ENCODE data around the gene ALG14. TPM values are rescaled to one million over a fixed set of nuclear protein-coding genes. Genes with fewer than 3 reads are reported as not detected.
"Not testable (repeated sequence)": the region's sequence is repeated elsewhere in the genome, so short reads cannot be mapped to it uniquely, and the experiment has no call there.

Gene ALG14
- total RNA-seq, 2 experiments from 2014 or later = 2.4 to 2.7 TPM

- Mint-ChIP-seq H3K36me3 (ENCODE audit: low read depth) (no peaks in the 10 kb centered on the region), H3K4me3 (no peak overlapping the region), H3K27ac (no peak overlapping the region), H3K9me3 (peaks cover 3% of the 10 kb centered on the region), H3K27me3 (no peaks in the 10 kb centered on the region), H3K4me1 (no peaks in the 10 kb centered on the region)
- no peak for DNase-seq
- ChIA-PET POLR2A (no interaction called here), CTCF (no interaction called here)
Observed at GRCh38 chr1:95028954-95029353, 43.8 kb downstream of the ALG14 start.

- Mint-ChIP-seq H3K36me3 (ENCODE audit: low read depth) (no peaks in the 10 kb centered on the region), H3K27me3 (no peaks in the 10 kb centered on the region), H3K9me3 (peaks cover 3% of the 10 kb centered on the region), H3K4me3 (no peak overlapping the region), H3K27ac (no peak overlapping the region), H3K4me1 (no peaks in the 10 kb centered on the region)
- ChIA-PET POLR2A (no interaction called here), CTCF (no interaction called here)
- DNase-seq = no peak
Observed at GRCh38 chr1:95027046-95027445, 45.7 kb downstream of the ALG14 start.

DNA sequence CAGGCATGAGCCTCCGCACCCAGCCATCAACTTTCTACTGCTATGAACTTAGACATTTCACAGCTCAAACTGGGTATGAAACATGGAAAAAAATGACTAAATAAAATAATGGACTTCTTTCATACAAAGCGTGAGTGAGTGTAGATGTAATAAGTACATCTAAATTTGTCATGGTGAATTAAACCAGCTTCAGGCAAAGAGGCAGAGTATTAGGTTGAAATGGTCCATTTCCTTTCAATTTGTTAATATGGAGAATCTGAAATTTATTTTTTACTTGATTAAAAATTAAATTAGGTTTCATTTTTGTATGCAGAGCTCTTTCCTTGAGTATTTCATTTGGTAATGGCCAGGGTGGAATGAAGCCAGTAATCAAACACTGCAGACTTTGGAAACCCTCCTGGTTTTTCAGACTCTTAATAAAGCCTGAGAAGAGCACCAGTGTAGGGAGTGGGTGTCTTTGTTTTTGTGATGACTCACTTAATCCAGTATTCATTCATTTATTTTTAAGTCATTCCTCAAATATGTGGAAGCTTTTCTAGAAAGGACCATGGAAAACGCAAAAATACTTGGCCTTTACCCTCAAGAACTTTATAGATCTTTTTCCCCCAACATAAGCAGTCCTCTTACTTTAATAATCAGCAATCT, 49.2 kb downstream of the ALG14 start:
- Mint-ChIP-seq H3K36me3 (ENCODE audit: low read depth) (no peaks in the 10 kb centered on the region), H3K4me3 (no peak overlapping the region), H3K4me1 (no peaks in the 10 kb centered on the region), H3K27ac (no peak overlapping the region), H3K27me3 (no peaks in the 10 kb centered on the region), H3K9me3 (no peaks in the 10 kb centered on the region)
- POLR2A ChIA-PET = no interaction called here
- DNase-seq = no peak
- CTCF ChIA-PET = interaction anchor here (1.0 kb wide), 1 partner anchor 169 kb away, joined by 4 read pairs; no protein-coding TSS in a partner anchor

DNA sequence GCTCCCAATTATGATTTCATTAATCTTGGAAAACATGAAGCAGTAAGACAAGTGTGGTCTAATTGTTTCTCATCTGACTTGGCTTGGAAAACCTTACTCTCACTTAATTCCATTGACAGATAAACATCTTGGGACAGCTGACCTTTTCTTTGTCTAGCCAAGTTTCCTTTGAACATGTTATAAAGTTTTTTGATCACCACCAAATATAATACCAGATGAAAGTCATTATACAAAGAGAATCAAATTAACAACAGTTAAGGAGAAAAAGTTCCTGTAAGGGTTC, 50.2 kb downstream of the ALG14 start:
- POLR2A ChIA-PET = no interaction called here
- Mint-ChIP-seq H3K4me3 (no peak overlapping the region), H3K36me3 (ENCODE audit: low read depth) (no peaks in the 10 kb centered on the region), H3K9me3 (no peaks in the 10 kb centered on the region), H3K27ac (no peak overlapping the region), H3K27me3 (no peaks in the 10 kb centered on the region), H3K4me1 (no peaks in the 10 kb centered on the region)
- DNase-seq = no peak
- CTCF ChIA-PET = interaction anchor here (0.6 kb wide), 1 partner anchor 168 kb away, joined by 3 read pairs; no protein-coding TSS in a partner anchor

DNA sequence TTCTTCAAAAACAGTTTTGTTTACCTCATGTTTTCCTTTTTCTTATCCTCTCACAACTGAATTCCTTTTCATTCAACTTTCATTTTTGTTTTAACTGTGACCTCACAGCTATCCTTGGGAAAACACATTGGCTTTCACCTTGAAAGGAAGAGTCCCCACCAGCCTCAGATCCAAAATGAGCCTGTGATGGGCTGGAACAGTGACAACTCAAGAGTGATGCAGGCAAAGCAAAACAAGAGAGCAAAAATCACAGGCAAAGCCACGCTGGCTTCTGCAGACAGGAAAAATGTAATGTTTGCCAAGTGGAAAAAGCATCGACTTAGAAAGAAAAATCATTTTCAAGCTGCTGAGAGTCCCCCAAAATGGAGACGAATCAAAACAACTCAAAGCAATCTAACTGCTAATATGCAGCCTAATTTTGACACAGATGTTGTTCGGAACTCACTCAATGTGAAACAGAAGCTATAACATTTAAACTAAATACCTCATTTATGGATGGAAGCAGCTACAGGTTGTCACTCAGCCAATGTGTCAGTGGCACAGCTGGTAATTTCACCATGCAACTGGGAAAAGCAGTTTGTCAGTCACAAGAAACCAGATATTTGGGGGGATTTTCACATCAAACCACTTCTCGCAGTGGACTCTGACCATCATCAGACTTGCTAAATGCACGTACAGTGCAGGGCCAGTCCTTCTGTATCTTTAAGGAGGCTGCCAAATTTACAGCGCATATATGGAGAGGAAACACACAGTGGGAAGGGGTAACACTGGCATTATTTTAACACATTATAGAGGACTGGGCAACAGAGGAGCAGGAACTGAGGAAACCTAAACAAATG, 50.7 kb downstream of the ALG14 start:
- CTCF ChIA-PET = interaction anchor here (0.6 kb wide), 1 partner anchor 167 kb away, joined by 3 read pairs; no protein-coding TSS in a partner anchor
- POLR2A ChIA-PET = no interaction called here
- no peaks in the 10 kb centered on the region for H3K4me1 Mint-ChIP-seq
- H3K4me3 Mint-ChIP-seq = no peak overlapping the region
- no peaks in the 10 kb centered on the region for H3K36me3 Mint-ChIP-seq (ENCODE audit: low read depth)
- H3K27ac Mint-ChIP-seq = no peak overlapping the region
- no peaks in the 10 kb centered on the region for H3K27me3 Mint-ChIP-seq
- no peaks in the 10 kb centered on the region for H3K9me3 Mint-ChIP-seq
- DNase-seq = no peak

- Mint-ChIP-seq H3K4me1 (no peaks in the 10 kb centered on the region), H3K36me3 (ENCODE audit: low read depth) (no peaks in the 10 kb centered on the region), H3K27me3 (no peaks in the 10 kb centered on the region), H3K4me3 (no peak overlapping the region), H3K27ac (no peak overlapping the region), H3K9me3 (no peaks in the 10 kb centered on the region)
- CTCF ChIA-PET = no interaction called here
- POLR2A ChIA-PET = no interaction called here
- no peak for DNase-seq
Observed at GRCh38 chr1:95021119-95021518, 51.6 kb downstream of the ALG14 start.

DNA sequence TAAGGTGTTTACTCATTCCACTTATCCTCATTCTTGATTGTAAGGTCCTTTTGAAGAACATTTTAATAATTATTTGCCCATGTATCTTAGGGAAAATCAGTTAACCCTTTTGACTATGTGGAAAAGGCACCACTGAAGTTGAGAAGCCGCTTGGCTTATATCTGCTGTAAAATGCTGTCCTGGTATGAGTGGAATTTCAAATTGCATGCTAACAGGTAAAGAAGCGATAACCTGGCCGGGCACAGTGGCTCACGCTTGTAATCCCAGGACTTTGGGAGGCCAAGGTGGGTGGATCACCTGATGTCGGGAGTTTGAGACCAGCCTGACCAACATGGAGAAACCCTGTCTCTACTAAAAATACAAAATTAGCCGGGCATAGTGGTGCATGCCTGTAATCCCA, 53.3 kb downstream of the ALG14 start:
- H3K36me3 Mint-ChIP-seq (ENCODE audit: low read depth); DNase-seq; H3K27me3 Mint-ChIP-seq; H3K4me1 Mint-ChIP-seq; H3K27ac Mint-ChIP-seq; H3K9me3 Mint-ChIP-seq; CTCF ChIA-PET; H3K4me3 Mint-ChIP-seq; POLR2A ChIA-PET: not testable (repeated sequence)

DNA sequence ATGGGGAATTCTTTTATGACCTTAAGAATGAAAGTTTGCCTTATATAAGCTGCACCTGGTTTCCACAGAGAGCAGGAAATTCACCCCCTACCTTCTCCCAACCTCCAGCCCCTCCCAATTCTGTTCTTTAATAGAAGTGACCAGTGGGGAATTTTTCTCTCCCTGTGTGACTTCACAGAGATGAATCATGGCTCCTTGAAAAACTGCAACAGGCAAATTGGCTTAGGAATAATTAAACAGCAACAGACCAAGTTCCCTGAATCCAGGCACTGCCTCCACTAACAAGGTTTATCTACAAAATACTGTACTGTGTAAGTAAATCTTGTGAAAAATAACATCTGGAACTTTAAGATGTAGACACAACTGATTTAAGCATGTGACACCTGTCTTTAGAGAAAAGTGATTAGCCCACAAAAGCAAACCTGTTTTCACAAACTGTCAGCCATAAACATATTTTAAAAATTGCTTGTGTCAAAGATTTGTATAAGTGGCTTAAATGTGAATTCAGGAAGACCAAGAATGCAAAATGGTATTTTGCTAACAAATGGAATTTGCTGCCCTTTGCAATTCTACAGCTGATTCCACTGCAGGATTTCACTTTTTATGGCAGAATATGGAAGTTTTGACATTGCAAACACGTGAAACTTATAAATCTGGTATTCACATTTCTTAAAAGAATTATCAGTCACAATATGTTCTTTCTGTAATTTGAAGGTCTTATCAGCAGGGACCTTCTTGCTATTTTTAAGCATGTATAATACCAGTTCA, 54.0 kb downstream of the ALG14 start:
- no peaks in the 10 kb centered on the region for H3K27me3 Mint-ChIP-seq
- ChIA-PET CTCF (no interaction called here), POLR2A (no interaction called here)
- DNase-seq = no peak
- H3K27ac Mint-ChIP-seq = no peak overlapping the region
- no peaks in the 10 kb centered on the region for H3K9me3 Mint-ChIP-seq
- H3K36me3 Mint-ChIP-seq (ENCODE audit: low read depth) = no peaks in the 10 kb centered on the region
- no peaks in the 10 kb centered on the region for H3K4me1 Mint-ChIP-seq
- no peak overlapping the region for H3K4me3 Mint-ChIP-seq

DNA sequence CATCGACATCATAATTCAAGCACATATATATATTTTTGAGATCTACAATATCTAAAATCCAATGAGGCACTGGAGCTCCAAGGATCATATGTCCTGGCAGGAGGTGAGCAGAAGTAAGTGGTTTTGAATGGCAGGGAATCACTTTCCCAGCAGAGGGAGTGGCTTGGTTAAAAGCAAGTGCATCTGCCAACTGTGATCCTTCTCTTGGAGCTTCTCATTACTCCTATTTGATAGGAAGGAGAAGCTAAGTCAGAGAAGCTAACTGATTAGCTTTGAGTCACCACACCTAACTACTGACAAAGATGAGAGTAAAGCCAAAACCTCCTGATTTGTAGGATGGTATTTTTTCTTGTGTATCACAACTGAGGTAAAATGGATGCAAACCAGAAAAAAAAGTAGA, 55.0 kb downstream of the ALG14 start:
- no peak overlapping the region for H3K27ac Mint-ChIP-seq
- CTCF ChIA-PET = no interaction called here
- DNase-seq = no peak
- H3K4me1 Mint-ChIP-seq = no peaks in the 10 kb centered on the region
- H3K4me3 Mint-ChIP-seq = no peak overlapping the region
- no peaks in the 10 kb centered on the region for H3K27me3 Mint-ChIP-seq
- H3K9me3 Mint-ChIP-seq = no peaks in the 10 kb centered on the region
- H3K36me3 Mint-ChIP-seq (ENCODE audit: low read depth) = no peaks in the 10 kb centered on the region
- POLR2A ChIA-PET = no interaction called here

- ChIA-PET CTCF (no interaction called here), POLR2A (no interaction called here)
- no peaks in the 10 kb centered on the region for H3K36me3 Mint-ChIP-seq (ENCODE audit: low read depth)
- no peaks in the 10 kb centered on the region for H3K9me3 Mint-ChIP-seq
- H3K4me3 Mint-ChIP-seq = no peak overlapping the region
- no peaks in the 10 kb centered on the region for H3K4me1 Mint-ChIP-seq
- DNase-seq = no peak
- no peak overlapping the region for H3K27ac Mint-ChIP-seq
- H3K27me3 Mint-ChIP-seq = no peaks in the 10 kb centered on the region
Observed at GRCh38 chr1:95015076-95015475, 57.7 kb downstream of the ALG14 start.

- ChIA-PET POLR2A (no interaction called here), CTCF (interaction anchor here (0.7 kb wide), 1 partner anchor 160 kb away, joined by 4 read pairs; no protein-coding TSS in a partner anchor)
- no peaks in the 10 kb centered on the region for H3K4me1 Mint-ChIP-seq
- no peaks in the 10 kb centered on the region for H3K27me3 Mint-ChIP-seq
- no peak overlapping the region for H3K4me3 Mint-ChIP-seq
- DNase-seq = no peak
- H3K36me3 Mint-ChIP-seq (ENCODE audit: low read depth) = no peaks in the 10 kb centered on the region
- H3K27ac Mint-ChIP-seq = no peak overlapping the region
- H3K9me3 Mint-ChIP-seq = no peaks in the 10 kb centered on the region
Observed at GRCh38 chr1:95013950-95014574, 58.7 kb downstream of the ALG14 start.

DNA sequence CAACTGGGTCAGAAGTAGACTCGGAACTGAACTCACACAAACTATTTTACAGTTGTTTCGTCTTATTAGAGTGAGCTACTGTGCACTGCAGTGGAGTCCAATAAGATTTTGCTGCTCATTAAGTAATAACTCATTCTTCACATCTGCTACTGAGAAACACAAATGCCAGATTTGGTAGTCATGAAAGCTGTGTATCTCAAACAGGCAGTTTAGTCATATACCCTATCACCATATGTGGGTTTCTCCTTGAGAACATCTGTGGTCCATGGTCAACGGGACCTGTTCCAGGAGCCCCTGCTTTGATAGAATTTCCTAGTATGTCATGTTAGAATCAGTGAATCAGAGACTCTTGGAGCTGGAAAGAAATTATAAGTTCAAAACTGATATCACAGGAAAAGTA, 60.4 kb downstream of the ALG14 start:
- Mint-ChIP-seq H3K9me3 (no peaks in the 10 kb centered on the region), H3K27me3 (no peaks in the 10 kb centered on the region), H3K4me1 (no peaks in the 10 kb centered on the region), H3K36me3 (ENCODE audit: low read depth) (no peaks in the 10 kb centered on the region), H3K4me3 (no peak overlapping the region), H3K27ac (no peak overlapping the region)
- DNase-seq = no peak
- ChIA-PET CTCF (no interaction called here), POLR2A (no interaction called here)

- no peaks in the 10 kb centered on the region for H3K9me3 Mint-ChIP-seq
- no peaks in the 10 kb centered on the region for H3K36me3 Mint-ChIP-seq (ENCODE audit: low read depth)
- CTCF ChIA-PET = interaction anchor here (0.9 kb wide), 1 partner anchor 156 kb away, joined by 4 read pairs; no protein-coding TSS in a partner anchor
- H3K4me1 Mint-ChIP-seq = no peaks in the 10 kb centered on the region
- DNase-seq = no peak
- no peak overlapping the region for H3K4me3 Mint-ChIP-seq
- H3K27me3 Mint-ChIP-seq = no peaks in the 10 kb centered on the region
- H3K27ac Mint-ChIP-seq = no peak overlapping the region
- POLR2A ChIA-PET = no interaction called here
Observed at GRCh38 chr1:95010158-95010557, 62.6 kb downstream of the ALG14 start.

All from activated CD4-positive, alpha-beta memory T cell treated with anti-CD3 and anti-CD28 coated beads, Interleukin-2, amount 10 ng/mL, durations not matched to agents 7 days and 5 days (primary cell).